Measurements from ENCODE around the gene C12orf43.

GRCh38 chr12:120999191-121000120 is 16.8 kb downstream of the C12orf43 start:
- TF ChIP-seq, protein P1, sequence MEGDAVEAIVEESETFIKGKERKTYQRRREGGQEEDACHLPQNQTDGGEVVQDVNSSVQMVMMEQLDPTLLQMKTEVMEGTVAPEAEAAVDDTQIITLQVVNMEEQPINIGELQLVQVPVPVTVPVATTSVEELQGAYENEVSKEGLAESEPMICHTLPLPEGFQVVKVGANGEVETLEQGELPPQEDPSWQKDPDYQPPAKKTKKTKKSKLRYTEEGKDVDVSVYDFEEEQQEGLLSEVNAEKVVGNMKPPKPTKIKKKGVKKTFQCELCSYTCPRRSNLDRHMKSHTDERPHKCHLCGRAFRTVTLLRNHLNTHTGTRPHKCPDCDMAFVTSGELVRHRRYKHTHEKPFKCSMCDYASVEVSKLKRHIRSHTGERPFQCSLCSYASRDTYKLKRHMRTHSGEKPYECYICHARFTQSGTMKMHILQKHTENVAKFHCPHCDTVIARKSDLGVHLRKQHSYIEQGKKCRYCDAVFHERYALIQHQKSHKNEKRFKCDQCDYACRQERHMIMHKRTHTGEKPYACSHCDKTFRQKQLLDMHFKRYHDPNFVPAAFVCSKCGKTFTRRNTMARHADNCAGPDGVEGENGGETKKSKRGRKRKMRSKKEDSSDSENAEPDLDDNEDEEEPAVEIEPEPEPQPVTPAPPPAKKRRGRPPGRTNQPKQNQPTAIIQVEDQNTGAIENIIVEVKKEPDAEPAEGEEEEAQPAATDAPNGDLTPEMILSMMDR (optimal IDR thresholded peaks at IDR 0.05 in 1 of 3, IDR thresholded peaks at IDR 0.05 in 1 of 3, conservative IDR thresholded peaks at IDR 0.05 in 1 of 3; ENCODE audit: extremely low read depth in 1 of 3, insufficient read depth in 2 of 3, low read length in 3 of 3), result no peak
- TF ChIP-seq EZH2 (IDR thresholded peaks at IDR 0.05; ENCODE audit: low read length), result no peak
